Measurements from ENCODE around the gene TOGARAM2. TPM values are rescaled to one million over a fixed set of nuclear protein-coding genes. Genes with fewer than 3 reads are reported as not detected.

The TOGARAM2 gene
- total and polyA plus RNA-seq, 2 experiments from 2014 or later, result 1.8 TPM

DNA sequence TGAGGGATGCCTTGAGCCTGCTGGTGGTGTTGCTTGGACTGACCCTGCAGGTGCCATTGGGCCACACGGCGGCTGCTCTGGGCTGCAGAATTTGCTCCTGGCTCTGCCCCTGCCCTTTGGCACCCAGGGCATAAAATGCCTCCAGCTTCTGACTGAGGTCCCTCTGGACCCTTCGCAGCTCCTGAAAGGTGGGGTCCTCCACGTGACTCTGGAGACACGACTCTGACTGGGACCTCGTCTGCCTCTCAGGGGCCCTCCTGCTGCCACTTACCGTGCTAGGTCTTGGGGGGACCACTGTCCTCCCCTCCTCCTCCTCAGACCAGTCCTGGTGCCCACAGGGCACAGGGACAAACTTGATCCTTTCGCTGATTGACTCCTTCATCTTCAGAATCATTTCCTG, 91.2 kb downstream of the TOGARAM2 start:
- Histone ChIP-seq H2AFZ (no peak overlapping the region), H3K4me3 (no peak overlapping the region), H3K27me3 (ENCODE audit: insufficient read depth) (no peaks in the 10 kb centered on the region), H3K4me2 (no peak overlapping the region), H3K79me2 (replicated peaks; ENCODE audit: insufficient read depth) (no peaks in the 10 kb centered on the region), H3K4me1 (ENCODE audit: insufficient read depth) (no peaks in the 10 kb centered on the region), H3K36me3 (ENCODE audit: insufficient read depth) (no peaks in the 10 kb centered on the region), H3K9me2 (ENCODE audit: insufficient read depth) (no peaks in the 10 kb centered on the region), H3K27ac (ENCODE audit: low read depth) (no peak overlapping the region), H4K20me1 (replicated peaks; ENCODE audit: insufficient read depth) (no peaks in the 10 kb centered on the region), H3F3A (replicated peaks; ENCODE audit: low read depth) (no peaks in the 10 kb centered on the region)
- H3K36me3 Mint-ChIP-seq (ENCODE audit: low read depth), result no peaks in the 10 kb centered on the region
- H3K9me3 Mint-ChIP-seq, result no peaks in the 10 kb centered on the region
- ATAC-seq (no peak), DNase-seq (ENCODE audit: low spot score) (no peak)
- H3K27me3 Mint-ChIP-seq (ENCODE audit: insufficient read depth, low read depth, poor library complexity), result peaks cover 5% of the 10 kb centered on the region
- peaks cover 3% of the 10 kb centered on the region; the same call in 1 of the 3 replicates for H3K4me1 Mint-ChIP-seq
- TF ChIP-seq EZH2 (IDR thresholded peaks at IDR 0.05; ENCODE audit: low read depth, unreplicated experiment) (no peak), CREB1 (CRISPR knock-in tag; IDR thresholded peaks at IDR 0.05; ENCODE audit: low read depth) (no peak), STAT1 (IDR thresholded peaks at IDR 0.05; ENCODE audit: unreplicated experiment) (no peak), EZH2phosphoT487 (IDR thresholded peaks at IDR 0.05; ENCODE audit: unreplicated experiment) (no peak), ZNF114 (CRISPR knock-in tag; IDR thresholded peaks at IDR 0.05) (no peak), ETS1 (IDR thresholded peaks at IDR 0.05) (no peak), ZNF331 (CRISPR knock-in tag; IDR thresholded peaks at IDR 0.05; ENCODE audit: low read depth) (no peak), POLR2AphosphoS5 (IDR thresholded peaks at IDR 0.05; ENCODE audit: low read depth) (no peak), JUNB (IDR thresholded peaks at IDR 0.05; ENCODE audit: unreplicated experiment) (no peak), NANOG (IDR thresholded peaks at IDR 0.05; ENCODE audit: borderline replicate concordance) (no peak), CTCF (conservative IDR thresholded peaks at IDR 0.05; ENCODE audit: low read depth in 2 of 2) (no peak)
- TF ChIP-seq, protein P1, sequence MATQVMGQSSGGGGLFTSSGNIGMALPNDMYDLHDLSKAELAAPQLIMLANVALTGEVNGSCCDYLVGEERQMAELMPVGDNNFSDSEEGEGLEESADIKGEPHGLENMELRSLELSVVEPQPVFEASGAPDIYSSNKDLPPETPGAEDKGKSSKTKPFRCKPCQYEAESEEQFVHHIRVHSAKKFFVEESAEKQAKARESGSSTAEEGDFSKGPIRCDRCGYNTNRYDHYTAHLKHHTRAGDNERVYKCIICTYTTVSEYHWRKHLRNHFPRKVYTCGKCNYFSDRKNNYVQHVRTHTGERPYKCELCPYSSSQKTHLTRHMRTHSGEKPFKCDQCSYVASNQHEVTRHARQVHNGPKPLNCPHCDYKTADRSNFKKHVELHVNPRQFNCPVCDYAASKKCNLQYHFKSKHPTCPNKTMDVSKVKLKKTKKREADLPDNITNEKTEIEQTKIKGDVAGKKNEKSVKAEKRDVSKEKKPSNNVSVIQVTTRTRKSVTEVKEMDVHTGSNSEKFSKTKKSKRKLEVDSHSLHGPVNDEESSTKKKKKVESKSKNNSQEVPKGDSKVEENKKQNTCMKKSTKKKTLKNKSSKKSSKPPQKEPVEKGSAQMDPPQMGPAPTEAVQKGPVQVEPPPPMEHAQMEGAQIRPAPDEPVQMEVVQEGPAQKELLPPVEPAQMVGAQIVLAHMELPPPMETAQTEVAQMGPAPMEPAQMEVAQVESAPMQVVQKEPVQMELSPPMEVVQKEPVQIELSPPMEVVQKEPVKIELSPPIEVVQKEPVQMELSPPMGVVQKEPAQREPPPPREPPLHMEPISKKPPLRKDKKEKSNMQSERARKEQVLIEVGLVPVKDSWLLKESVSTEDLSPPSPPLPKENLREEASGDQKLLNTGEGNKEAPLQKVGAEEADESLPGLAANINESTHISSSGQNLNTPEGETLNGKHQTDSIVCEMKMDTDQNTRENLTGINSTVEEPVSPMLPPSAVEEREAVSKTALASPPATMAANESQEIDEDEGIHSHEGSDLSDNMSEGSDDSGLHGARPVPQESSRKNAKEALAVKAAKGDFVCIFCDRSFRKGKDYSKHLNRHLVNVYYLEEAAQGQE (IDR thresholded peaks at IDR 0.05; ENCODE audit: unreplicated experiment), result no peak
- TF ChIP-seq, protein P2, sequence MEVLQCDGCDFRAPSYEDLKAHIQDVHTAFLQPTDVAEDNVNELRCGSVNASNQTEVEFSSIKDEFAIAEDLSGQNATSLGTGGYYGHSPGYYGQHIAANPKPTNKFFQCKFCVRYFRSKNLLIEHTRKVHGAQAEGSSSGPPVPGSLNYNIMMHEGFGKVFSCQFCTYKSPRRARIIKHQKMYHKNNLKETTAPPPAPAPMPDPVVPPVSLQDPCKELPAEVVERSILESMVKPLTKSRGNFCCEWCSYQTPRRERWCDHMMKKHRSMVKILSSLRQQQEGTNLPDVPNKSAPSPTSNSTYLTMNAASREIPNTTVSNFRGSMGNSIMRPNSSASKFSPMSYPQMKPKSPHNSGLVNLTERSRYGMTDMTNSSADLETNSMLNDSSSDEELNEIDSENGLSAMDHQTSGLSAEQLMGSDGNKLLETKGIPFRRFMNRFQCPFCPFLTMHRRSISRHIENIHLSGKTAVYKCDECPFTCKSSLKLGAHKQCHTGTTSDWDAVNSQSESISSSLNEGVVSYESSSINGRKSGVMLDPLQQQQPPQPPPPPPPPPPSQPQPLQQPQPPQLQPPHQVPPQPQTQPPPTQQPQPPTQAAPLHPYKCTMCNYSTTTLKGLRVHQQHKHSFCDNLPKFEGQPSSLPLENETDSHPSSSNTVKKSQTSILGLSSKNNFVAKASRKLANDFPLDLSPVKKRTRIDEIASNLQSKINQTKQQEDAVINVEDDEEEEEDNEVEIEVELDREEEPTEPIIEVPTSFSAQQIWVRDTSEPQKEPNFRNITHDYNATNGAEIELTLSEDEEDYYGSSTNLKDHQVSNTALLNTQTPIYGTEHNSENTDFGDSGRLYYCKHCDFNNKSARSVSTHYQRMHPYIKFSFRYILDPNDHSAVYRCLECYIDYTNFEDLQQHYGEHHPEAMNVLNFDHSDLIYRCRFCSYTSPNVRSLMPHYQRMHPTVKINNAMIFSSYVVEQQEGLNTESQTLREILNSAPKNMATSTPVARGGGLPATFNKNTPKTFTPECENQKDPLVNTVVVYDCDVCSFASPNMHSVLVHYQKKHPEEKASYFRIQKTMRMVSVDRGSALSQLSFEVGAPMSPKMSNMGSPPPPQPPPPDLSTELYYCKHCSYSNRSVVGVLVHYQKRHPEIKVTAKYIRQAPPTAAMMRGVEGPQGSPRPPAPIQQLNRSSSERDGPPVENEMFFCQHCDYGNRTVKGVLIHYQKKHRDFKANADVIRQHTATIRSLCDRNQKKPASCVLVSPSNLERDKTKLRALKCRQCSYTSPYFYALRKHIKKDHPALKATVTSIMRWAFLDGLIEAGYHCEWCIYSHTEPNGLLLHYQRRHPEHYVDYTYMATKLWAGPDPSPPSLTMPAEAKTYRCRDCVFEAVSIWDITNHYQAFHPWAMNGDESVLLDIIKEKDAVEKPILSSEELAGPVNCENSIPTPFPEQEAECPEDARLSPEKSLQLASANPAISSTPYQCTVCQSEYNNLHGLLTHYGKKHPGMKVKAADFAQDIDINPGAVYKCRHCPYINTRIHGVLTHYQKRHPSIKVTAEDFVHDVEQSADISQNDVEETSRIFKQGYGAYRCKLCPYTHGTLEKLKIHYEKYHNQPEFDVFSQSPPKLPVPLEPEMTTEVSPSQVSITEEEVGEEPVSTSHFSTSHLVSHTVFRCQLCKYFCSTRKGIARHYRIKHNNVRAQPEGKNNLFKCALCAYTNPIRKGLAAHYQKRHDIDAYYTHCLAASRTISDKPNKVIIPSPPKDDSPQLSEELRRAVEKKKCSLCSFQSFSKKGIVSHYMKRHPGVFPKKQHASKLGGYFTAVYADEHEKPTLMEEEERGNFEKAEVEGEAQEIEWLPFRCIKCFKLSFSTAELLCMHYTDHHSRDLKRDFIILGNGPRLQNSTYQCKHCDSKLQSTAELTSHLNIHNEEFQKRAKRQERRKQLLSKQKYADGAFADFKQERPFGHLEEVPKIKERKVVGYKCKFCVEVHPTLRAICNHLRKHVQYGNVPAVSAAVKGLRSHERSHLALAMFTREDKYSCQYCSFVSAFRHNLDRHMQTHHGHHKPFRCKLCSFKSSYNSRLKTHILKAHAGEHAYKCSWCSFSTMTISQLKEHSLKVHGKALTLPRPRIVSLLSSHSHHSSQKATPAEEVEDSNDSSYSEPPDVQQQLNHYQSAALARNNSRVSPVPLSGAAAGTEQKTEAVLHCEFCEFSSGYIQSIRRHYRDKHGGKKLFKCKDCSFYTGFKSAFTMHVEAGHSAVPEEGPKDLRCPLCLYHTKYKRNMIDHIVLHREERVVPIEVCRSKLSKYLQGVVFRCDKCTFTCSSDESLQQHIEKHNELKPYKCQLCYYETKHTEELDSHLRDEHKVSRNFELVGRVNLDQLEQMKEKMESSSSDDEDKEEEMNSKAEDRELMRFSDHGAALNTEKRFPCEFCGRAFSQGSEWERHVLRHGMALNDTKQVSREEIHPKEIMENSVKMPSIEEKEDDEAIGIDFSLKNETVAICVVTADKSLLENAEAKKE (CRISPR knock-in tag; IDR thresholded peaks at IDR 0.05), result no peak
- H3K27ac Mint-ChIP-seq, result no peak overlapping the region
- H3K4me3 Mint-ChIP-seq, result no peak overlapping the region

Measured in GM23338 (cell line).